HG02884 (cell line): ENCODE results near the gene TRPC6.

Source experiments
- ATAC-seq: cut with Tn5 transposase; IDR thresholded peaks from one replicate; pipeline ENCODE4 v1.9.1; 2021; ENCODE audit warnings: mild to moderate bottlenecking, moderate library complexity; ENCODE audit not compliant: unreplicated experiment

TRPC6 gene

DNA sequence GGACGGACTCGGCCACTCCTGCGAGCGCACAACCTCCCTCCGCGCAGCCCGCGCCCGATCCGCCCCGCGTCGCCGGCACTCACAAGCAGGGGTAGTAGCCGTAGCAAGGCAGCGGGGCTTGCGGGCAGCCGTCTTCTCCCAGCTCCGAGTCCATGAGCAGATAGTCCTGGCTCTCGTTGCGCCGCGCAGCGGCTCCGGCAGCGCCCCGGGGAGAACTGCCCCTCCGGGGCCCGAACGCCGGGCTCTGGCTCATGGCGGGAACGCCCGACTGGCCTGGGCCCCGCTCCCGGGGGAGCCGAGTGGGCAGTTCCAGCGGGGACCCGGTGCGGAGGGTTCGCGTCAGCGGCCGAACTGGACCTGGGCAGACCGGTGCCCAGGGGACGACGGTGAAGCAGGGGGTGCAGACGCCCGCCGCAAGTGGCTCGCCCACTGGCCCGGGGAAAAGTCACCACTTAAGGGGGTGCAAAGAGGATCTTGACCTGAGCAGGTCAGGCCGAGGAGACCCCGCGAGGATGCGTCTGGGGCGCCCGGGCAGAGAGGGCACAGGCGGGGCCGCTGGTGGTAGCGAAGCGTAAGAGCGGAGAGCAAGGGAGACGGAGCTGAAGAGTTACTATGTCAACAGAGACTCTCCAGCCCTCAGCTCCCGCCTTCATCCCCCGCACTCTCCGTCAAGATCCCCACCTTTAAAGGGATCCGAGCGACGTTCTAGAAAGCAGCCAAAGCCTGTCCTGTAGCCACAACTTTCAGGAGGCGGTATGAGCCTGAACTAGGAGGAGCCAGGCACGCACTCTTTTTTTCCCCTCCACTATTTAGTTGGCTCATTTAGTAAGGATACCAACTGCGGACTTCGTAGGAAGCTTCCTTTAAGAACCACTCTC lies at the start of gene TRPC6:
Gene TRPC6 (minus strand): TSS at position 757 of the 878 bp plus-strand sequence. CDS start 504 bp downstream, at position 253.
- no peak for ATAC-seq

DNA sequence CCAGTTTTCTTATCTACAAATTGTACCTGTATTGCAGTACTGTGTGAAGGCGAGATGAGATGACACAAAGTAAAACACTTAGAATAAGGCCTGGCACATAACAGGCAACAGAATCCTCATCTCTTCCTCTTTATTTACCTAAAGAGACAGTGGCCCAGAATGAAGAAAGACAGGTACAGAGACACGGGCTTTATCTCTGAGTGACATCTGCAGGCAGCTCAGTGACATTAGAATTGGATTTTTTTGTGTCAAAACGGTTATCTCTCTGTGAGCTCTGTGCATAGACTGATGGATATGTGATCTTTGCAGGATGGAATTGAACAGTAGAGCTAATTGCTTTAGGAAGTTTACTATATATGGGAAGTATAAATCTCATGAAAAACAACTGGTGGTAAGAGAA lies 36.2 kb upstream of the TRPC6 start:
- ATAC-seq: no peak

DNA sequence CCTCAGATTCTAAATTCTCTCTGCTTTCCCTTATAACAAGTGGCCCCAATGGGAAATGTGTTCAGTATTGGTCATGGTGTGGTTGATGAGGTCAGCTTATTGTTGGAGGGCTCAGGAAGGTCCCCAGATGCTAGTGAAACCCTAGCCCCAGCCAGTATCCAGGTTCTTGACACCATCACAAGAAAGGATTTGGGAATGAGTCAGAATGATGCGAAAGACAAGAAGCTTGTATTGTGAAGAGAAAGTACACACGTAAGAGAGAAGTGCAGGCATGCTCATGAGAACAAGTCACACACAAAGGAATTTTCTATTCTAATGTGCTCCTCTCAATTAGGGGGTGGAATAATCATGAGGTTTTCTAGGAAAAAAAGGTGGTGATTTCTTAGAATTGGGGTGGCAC lies 34.9 kb upstream of the TRPC6 start:
- no peak for ATAC-seq

DNA sequence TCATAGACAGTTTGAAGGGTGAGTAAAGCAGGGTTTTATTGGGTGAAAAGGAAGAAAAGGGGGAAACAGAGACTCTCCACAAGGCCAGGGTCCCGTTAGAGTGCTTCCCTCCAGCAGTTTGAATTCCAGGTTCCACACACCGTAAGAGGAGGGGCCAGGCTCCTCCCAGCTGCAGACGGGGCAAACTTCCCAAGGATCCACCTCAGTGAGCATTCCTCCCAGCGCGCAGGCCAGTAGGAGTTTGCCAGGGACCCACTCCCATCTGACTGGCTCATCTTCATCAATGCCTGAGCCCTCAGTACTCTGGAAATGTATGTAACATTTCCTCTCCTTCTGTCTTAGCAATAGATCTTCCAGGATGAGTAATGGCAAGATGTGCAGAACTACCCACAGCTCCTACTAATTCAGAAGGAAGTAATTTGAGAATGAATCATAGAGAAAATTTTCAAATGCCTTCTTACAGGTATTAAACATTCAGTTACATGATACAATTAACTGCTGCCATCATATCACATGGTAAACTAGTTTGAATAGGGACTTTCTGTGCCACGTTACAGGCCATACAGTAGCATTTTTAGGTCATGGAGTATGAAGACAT lies 34.0 kb upstream of the TRPC6 start:
- ATAC-seq: no peak

DNA sequence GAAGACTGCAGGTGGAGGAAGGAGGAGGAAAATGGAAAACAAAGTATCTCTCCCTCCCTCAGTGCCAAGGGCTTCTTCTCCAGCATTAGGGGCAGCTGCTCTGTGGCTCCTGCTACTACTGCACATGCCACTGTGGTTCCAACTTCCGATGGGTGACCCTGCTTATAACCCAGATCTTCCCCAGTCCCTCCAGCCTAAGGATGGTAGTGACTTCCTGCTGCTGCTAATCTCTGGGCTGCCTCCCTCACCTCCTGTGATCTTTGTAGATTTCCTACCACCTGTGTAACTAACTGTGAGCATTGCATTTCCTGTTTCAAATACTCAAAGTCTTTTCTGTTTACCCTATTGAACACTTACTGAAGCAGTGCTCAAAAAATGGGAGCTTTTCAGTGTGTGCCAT lies 28.7 kb upstream of the TRPC6 start:
- ATAC-seq: no peak

DNA sequence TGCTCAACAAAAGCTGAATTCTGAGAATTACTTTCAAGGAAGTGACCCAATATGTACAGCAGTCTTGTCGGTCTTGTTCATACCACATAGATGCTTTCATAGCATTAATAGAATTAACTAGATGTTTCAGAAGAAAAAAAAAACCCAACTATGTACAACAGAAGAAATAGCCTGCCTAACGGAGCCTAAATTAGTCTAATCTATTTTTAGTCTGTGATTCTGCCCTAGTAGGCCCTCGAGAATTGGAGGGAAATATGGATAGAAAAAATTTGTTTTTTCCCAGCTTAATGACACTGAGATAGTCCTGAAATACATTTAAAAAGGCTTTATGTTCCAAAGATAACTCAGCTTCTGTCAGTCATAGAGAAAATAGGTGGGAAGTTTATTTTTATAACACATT lies 17.1 kb upstream of the TRPC6 start:
- no peak for ATAC-seq

DNA sequence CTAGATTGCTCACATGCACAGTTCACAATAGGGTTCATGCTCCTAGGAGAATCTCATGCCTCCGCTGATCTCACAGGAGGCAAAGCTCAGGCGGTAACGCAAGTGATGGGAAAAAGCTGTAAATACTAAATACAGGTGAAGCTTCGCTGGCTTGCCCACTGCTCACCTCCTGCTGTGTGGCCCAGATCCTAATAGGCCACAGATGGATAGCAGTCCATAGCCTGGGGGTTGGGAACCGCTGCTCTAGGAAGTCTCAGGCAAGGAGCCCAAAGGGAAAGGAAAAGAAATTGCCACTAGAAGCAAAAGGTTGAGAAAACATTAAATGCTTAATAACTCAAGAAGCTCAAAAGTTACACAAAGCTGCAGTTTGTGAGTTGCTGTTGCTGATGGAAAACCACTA lies 3.2 kb upstream of the TRPC6 start:
- ATAC-seq: no peak

DNA sequence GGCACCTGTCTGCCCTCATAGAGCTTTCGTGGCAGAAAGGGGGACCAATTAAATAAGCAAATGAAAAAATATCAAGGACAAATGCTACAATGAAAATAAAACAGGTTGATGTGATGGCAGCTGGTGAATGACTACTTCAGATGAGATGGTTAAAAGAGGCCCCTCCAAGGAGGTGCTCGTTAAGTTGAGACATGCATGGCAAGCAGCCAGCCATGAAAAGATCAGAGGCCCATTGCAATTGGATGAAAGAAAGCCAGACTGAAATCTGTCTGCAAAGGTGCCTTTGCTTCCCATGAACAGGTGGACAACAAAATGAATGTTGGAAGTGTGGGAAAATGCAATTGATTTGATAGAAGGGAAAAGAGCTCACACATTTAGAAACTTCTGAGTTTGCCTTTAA lies 848 bp upstream of the TRPC6 start:
- ATAC-seq: no peak

DNA sequence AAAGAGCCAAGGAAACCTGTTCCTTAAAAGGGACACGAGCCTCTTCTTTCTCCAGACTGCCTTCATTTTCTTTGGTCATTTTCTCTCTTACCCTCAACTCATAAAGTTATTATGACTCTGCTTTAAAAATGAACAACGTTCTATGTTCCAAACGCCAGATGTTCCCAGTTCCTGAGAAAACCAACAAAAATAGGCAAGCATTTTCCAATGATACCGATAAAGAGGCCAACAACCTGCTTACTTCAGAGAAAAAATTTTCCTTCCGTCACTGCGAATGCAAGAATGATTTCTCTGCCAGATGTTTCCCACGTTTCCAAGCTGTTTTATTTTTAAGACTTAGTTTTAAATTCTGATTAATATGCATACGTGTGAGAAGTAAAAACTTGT lies 315 bp upstream of the TRPC6 start:
- ATAC-seq: no peak

DNA sequence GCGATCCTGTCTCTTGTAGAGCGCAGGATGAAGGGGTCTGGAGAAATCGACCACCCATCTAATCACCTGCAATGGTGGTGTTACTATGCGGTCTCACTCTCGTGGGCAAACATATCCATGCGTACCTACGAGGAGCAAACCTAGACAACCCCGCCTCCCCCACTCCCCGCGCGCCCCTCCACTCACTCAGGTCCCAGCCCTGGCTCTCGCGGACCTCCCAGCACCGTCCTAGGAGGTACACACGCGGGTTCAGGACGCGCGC lies 887 bp downstream of the TRPC6 start:
- no peak for ATAC-seq

DNA sequence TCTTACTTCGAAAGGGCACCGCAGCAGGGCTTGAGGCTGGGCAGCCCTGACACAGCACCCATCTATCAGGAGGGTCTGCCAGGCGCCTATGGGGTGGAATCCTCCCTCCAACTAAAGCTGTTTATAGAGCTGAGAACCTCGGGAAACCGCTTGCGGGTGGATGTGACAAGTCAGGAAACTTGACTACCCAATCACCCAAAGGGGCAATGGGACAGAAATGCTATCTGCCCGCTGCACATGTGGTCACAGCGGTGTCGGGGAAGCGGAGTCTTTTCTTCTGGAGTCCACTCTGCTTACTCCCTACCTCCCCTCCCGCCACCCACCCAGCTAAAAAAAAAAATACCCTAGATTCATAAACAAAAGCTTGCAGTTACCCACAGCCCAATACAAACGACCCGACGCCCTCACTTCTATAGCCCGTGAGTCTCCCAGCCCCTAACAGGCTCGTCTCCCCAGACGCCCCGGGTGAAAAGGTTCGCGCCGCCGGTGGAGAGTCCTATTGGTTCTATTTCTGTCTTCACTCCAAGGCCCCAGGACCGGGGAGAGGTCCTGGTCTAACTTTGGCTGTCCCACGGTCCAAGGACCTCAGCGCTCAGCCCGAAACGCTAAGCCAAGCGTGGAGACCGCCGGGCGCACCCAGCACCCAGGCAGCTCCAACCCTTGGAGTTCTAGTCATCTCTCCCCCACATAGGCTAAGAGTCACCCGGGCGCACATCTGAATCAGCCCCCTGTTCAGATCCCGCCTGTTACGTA lies 1.4 kb downstream of the TRPC6 start:
- no peak for ATAC-seq

DNA sequence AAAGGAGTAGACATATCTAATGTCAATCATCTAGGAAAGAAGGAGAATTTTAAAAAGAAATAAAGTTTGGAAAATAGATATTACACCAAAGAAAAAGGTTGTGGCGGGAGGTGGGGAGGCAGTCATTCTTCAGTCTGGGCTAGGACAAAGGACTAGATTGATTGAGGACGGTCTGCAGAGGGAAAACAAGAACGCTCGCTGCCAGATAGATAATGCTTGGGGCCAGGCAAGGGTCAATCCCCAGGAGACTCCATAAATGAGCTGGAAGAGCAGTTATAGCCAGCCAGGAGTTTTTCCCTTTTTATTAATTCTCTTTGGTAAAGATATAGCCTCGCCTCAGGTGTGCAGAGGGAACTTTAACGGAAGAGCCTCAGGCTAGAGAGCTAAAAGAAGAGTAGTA lies 6.3 kb downstream of the TRPC6 start:
- ATAC-seq: no peak

DNA sequence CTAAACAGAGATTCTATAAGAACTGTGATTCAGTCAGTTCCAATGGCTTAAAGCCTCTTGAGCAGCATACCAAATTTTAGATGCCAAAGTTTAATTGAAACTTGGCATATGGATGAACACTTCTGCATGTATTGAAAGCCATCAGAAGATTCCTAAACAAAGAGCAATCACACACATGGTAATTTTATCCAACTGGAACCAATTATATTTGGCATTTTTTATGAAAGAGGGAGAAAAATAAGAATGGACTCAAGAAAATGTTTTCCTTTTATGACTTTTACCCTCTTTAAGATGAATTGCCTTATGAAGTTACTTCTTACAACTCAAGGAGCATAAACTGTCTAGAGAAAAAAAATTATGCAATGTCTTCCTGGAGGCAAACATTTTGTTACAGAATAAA lies 7.4 kb downstream of the TRPC6 start:
- no peak for ATAC-seq

DNA sequence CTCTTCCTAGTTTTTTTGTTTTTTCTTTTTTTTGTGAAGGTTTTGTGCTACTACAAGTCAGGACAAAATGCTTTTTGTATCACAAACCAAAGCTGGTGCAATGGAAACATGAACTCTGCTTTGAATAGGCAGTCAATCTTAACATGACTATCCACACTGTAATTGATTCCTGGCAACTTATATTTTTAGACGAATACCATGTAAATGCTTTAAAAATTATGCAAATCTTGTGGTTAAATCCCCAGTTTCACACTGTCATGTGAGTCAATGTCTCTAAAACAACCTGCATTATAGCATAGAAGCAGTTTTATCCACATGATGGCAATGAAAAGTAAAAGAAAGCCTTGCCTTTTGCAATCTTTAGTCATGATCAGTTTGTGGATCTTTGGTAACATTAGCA lies 8.9 kb downstream of the TRPC6 start:
- no peak for ATAC-seq

DNA sequence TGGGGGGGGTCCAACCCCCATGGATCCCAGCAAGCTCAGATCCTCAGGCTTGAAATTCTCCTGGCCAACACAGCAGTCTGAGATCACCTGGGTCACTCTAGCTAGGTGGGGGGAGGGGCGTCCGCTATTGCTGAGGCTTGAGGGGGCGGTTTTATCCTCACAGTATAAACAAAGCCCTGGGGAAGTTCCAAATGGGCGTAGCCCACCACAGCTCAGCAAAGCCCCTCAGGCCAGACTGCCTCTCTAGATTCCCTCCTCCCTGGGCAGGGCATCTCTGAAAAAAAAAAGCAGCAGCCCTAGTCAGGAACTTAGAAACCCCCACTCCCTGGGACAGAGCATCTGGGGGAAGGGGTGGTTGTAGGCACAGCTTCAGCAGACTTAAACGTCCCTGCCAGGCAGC lies 16.7 kb downstream of the TRPC6 start:
- no peak for ATAC-seq

DNA sequence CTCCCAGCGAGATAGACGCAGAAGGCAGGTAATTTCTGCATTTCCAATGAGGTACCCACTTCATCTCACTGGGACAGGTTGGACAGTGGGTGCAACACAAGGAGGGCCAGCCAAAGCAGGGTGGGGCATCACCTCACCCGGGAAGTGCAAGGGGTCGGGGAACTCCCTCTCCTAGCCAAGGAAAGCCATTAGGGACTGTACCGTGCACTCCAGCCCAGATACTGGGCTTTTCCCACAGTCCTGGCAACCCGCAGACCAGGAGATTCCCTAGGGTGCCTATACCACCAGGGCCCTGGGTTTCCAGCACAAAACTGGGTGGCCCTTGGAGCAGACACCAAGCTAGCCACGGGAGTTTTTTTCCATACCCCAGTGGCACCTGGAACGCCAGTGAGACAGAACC lies 17.2 kb downstream of the TRPC6 start:
- no peak for ATAC-seq

DNA sequence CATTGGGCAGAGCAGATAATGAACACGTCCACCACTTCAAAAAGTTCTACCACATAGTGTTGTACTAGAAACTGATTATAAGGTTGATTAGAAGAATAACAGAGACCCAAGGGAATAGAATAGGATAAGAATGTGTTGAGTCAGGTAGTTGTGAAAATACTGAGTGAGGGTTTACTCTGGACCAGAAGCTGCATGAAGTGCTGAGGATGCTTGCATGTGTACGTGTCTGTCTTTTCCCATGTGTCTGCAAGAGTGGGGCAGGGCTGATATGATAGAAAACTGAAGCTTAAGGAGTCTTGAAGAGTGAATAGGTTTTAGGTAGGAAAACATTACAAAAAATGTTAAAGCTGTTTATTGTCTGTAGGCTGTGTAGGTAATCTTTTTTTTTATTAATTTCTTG lies 20.6 kb downstream of the TRPC6 start:
- ATAC-seq: no peak

DNA sequence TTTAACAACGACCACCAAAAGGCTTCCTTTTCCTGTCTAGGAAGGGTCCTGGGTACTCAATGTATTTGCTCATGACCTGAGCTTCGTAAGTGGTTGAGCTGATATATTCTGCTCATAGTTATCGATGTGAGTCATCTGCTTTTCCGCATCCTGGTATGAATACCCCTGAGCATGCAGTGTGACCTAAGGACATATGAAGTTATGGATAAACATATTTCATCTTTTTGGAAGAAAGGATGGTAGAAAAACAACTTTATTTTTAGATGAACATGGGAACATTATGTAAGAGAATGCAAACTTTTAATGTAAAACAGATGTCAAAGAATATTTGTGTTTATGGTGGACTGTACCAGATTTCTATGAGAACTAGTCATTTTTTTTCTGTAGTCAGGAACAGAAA lies 28.4 kb downstream of the TRPC6 start:
- ATAC-seq: no peak

DNA sequence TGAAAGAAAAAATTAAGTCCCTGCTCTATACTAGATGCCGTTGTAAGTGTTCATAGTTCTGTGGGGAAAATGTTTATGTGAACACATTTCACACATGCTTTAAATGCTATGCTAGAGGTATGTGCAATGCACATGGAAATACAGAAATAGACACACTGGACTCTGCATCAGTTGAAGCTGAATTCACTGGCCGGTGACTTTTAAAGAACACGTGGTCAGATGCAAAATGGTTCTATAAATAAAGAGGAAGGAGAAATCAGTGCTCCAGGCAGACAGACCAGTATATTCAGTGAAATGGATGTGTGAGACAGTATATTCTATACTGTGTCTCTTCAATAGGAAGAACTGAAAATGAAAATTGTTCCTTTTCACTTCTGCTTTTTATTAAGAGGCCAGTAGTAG lies 29.9 kb downstream of the TRPC6 start:
- peak; percentile 99 for ATAC-seq

DNA sequence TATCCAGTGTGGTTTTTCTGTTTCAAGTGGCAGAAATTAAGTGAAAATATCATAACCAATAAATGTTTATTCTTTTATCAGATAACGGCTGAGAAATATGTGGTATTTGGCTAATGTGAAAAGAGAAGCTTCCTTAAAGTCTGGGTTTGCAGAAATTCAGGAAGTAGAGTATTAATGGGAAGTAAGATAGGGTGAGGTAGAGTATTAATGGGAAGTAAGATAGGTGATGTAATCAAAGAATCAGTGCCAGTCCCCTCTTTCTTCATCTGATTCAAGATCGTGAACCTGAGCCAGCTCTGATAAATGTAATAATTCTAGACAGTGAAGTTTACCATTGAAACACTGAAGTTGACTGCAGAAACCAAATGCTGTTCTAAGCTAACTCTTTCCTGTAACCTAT lies 30.9 kb downstream of the TRPC6 start:
- ATAC-seq: no peak

DNA sequence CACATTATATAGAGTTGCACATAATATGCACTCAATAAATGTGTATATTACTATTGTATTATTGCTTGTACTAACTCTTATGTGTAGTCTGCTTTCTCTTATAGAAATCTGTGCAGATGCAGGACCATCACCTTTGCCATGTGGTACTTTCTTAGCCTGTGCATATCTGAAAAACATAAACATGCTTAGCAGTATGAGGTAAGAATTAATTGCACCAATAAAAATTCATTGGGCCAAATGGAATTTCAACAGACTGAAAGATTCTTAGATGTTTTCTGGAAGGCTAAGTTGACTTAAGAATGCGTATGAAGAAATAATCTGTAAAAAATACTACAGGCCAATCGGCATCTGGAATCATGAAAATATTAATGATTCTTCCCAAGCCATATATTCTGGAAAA lies 55.3 kb downstream of the TRPC6 start:
- no peak for ATAC-seq

DNA sequence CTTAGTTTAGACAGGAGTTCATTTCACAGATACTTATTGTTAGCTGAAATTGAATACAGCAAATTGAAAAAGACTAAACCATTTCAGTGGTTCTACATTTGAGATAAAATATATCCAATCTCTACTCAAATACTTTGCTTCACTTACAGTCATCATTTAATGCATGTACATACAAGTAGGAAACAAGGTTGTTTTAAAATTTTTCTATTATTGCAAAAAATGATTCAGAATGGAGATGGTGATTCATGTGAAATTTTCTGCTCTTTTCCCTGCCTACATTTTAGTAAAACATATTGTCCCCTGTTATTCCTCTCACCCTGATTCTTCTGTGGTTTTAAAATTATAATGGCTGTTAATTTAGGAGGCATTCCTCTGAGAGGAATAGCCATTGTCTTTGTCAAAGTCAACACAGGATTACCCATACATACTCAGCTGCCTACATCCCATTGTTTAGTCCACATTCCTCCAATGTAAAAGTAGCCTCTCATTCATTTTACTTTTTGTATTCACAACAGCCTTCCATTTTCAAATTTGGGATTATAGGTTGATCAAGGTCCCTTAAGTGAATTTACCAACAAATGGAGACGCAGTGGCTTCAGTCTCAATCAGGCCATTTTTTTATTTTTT lies 60.1 kb downstream of the TRPC6 start:
- ATAC-seq: no peak
